SJCRH30 (cell line): ENCODE results near the gene SHH. TPM values are rescaled to one million over a fixed set of nuclear protein-coding genes. Genes with fewer than 3 reads are reported as not detected.

Experiments
- DNase-seq, 2 experiments: peaks; one replicate each; pipeline ENCODE4 v3.0.0-alpha.2; 2015 to 2020
- H3K27ac ChIP-seq: fragments of 250-450 bp; sonication (Bioruptor Pico); 2 replicates; pipeline ENCODE4 v1.5.1; 2020; ENCODE audit warnings: mild to moderate bottlenecking, moderate library complexity
- H3K27me3 ChIP-seq: fragments of 250-450 bp; sonication (Bioruptor Pico); 2 replicates; pipeline ENCODE4 v1.5.1; 2020; ENCODE audit warnings: mild to moderate bottlenecking, moderate library complexity
- H3K36me3 ChIP-seq: fragments of 250-450 bp; sonication (Bioruptor Pico); 2 replicates; pipeline ENCODE4 v1.5.1; 2020; ENCODE audit warnings: mild to moderate bottlenecking, moderate library complexity
- H3K4me1 ChIP-seq: fragments of 250-450 bp; sonication (Bioruptor Pico); 2 replicates; pipeline ENCODE4 v1.5.1; 2020; ENCODE audit warnings: mild to moderate bottlenecking, moderate library complexity
- H3K4me3 ChIP-seq: fragments of 250-450 bp; sonication (Bioruptor Pico); 2 replicates; pipeline ENCODE4 v1.5.1; 2020; ENCODE audit warnings: mild to moderate bottlenecking, moderate library complexity
- H3K9me3 ChIP-seq: fragments of 250-450 bp; sonication (Bioruptor Pico); replicated peaks from 2 replicates; pipeline ENCODE4 v1.5.1; 2020; ENCODE audit warnings: mild to moderate bottlenecking, moderate library complexity
- total RNA-seq: library from RNA; depleted of rRNA; stranded (reverse); fragments of >200 nt; shearing (Covaris generic); gene quantifications from 2 replicates; pipeline ENCODE4 v1.2.3, GENCODE V29; 2014

Gene SHH
- total RNA-seq, 1 experiment from 2014 or later = not detected

DNA sequence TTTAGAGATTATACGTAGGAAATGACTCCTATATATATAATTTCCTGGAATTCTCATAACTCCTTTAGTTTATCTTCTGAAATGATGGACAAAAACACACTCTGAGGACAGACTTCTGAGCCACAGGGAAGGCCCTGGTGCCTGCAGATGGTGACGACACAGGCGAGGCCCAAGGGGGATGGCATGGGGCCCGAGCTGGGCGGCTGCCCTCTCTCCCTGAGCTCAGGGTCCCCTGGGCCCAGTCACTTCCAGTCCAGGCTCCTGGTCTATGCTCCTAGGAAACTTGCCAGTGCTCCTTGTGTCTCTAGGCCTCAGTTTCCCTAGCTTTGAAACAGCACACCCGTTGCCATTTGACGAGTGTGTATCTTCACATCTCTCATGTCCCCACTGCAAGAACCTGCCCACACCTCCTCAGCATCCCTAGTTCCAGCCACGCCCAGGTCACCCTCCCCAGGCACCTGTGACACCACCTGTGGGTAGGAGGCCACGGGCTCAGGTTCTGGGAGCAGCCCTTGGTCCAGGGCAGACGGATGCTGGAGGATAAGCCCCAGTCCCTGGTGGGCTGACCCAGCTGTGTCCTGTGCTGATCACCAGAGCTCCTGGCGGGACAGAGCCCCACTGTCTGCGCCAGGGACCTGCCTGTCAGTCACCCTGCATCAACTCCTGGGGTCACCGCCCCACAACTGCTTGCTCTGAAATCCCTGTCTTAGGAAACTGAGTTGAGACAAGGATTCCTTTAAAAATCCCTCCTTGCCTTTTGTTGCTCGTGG, 23.4 kb upstream of the SHH start:
- no peak for DNase-seq
- H3K36me3 ChIP-seq = no peaks in the 10 kb centered on the region
- H3K27me3 ChIP-seq = peaks cover 45% of the 10 kb centered on the region
- no peak overlapping the region for H3K27ac ChIP-seq
- H3K9me3 ChIP-seq = no peaks in the 10 kb centered on the region
- H3K4me1 ChIP-seq = no peaks in the 10 kb centered on the region
- no peak overlapping the region for H3K4me3 ChIP-seq

GRCh38 chr7:155834486-155835048, 22.3 kb upstream of the SHH start:
- peaks cover 40% of the 10 kb centered on the region; the same call in 1 of the 2 replicates for H3K27me3 ChIP-seq
- no peak for DNase-seq
- no peaks in the 10 kb centered on the region for H3K9me3 ChIP-seq
- no peak overlapping the region for H3K4me3 ChIP-seq
- H3K27ac ChIP-seq = no peak overlapping the region
- H3K36me3 ChIP-seq = no peaks in the 10 kb centered on the region
- no peaks in the 10 kb centered on the region for H3K4me1 ChIP-seq

DNA sequence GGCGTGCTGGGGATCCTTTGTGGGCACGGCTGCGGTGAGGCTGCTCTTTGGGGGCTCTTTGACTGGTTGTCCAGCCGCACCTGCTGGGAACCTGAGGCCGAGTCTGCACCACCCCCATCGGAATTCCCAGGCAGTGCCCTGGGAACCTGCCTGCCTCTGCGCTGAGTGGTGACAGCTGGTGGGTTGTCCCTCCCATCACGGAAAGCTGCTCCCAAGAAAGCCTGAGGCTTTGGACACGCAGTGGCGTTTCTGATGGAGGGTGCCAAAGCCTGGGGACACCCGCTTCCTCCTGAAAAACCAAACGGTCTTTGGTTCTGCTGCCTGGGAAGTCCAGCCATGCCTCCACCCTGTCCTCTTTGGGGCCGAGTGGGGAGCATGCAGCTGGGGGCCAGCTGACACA, 21.4 kb upstream of the SHH start:
- no peaks in the 10 kb centered on the region for H3K36me3 ChIP-seq
- no peak overlapping the region for H3K4me3 ChIP-seq

GRCh38 chr7:155832581-155832981, 20.3 kb upstream of the SHH start:
- Histone ChIP-seq H3K27me3 (peaks cover 37% of the 10 kb centered on the region; the same call in 1 of the 2 replicates), H3K36me3 (no peaks in the 10 kb centered on the region), H3K27ac (no peak overlapping the region), H3K9me3 (no peaks in the 10 kb centered on the region), H3K4me1 (no peaks in the 10 kb centered on the region), H3K4me3 (no peak overlapping the region)
- DNase-seq = no peak

More for the DNA sequence above, 21.4 kb upstream of the SHH start:
- Histone ChIP-seq H3K27me3 (peaks cover 40% of the 10 kb centered on the region; the same call in 1 of the 2 replicates), H3K9me3 (no peaks in the 10 kb centered on the region), H3K4me1 (no peaks in the 10 kb centered on the region), H3K27ac (no peak overlapping the region)
- no peak for DNase-seq

- H3K4me1 ChIP-seq = no peaks in the 10 kb centered on the region
- H3K4me3 ChIP-seq = no peak overlapping the region
- DNase-seq = no peak
- H3K36me3 ChIP-seq = no peaks in the 10 kb centered on the region
- H3K27ac ChIP-seq = no peak overlapping the region
- peaks cover 43% of the 10 kb centered on the region; the same call in 1 of the 2 replicates for H3K27me3 ChIP-seq
- H3K9me3 ChIP-seq = no peaks in the 10 kb centered on the region
These were observed 19.7 kb upstream of the SHH start for GRCh38 chr7:155831807-155832524.

DNA sequence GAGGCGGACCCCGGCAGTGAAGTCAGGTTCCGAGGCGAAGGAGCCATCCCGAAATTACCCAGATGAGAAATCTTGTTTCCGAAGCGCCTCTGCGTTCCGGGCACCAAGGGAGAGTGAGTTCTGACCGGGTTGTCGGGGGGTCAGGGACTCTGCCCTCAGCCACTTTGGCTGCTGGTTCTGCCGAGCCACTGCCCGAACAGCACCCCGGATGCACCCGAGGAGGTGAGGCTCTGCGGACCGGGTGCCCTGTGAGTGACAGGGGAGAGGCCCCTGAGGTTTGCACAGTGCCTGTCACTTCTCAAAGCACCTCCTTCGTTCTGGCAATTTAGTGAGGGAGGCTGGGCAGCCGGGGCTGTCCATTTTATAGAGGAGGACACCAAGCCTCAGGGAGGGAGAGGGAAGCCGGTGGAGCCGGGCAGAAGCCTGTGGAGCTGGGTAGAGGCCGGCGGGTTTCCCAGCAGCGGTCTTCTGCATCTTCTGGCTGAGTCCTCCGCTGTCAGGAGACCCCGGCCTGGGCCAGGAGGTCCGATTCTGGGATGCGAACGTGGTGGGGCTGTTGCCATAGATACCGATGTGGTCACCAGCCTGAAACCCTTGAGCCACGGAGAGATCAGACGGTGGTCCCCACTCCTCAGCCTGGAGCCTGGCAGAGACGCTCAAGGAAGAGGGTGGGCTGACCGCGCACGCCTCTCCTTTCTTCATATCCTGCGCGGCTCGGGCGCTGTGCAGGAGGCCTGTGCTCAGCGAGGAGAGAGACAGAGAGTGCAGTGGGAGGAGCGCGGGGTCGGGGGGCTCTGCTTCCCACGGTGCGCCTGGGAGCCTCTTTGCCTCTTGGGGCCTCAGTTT, 18.9 kb upstream of the SHH start:
- H3K27ac ChIP-seq = no peak overlapping the region
- H3K4me3 ChIP-seq = no peak overlapping the region
- no peaks in the 10 kb centered on the region for H3K9me3 ChIP-seq
- H3K27me3 ChIP-seq = peaks cover 36% of the 10 kb centered on the region; the same call in 1 of the 2 replicates
- no peak for DNase-seq
- H3K36me3 ChIP-seq = no peaks in the 10 kb centered on the region
- no peaks in the 10 kb centered on the region for H3K4me1 ChIP-seq

GRCh38 chr7:155829796-155830470, 17.7 kb upstream of the SHH start:
- no peak overlapping the region for H3K4me3 ChIP-seq
- DNase-seq = no peak
- peaks cover 31% of the 10 kb centered on the region; the same call in 1 of the 2 replicates for H3K27me3 ChIP-seq

GRCh38 chr7:155825336-155825735, 13.1 kb upstream of the SHH start:
- peaks cover 18% of the 10 kb centered on the region; the same call in 1 of the 2 replicates for H3K27me3 ChIP-seq
- no peaks in the 10 kb centered on the region for H3K36me3 ChIP-seq
- no peak overlapping the region for H3K27ac ChIP-seq
- DNase-seq = no peak
- H3K4me1 ChIP-seq = no peaks in the 10 kb centered on the region
- no peaks in the 10 kb centered on the region for H3K9me3 ChIP-seq
- no peak overlapping the region for H3K4me3 ChIP-seq

More at GRCh38 chr7:155829796-155830470, 17.7 kb upstream of the SHH start:
- no peaks in the 10 kb centered on the region for H3K4me1 ChIP-seq
- H3K27ac ChIP-seq = no peak overlapping the region
- no peaks in the 10 kb centered on the region for H3K36me3 ChIP-seq
- no peaks in the 10 kb centered on the region for H3K9me3 ChIP-seq

DNA sequence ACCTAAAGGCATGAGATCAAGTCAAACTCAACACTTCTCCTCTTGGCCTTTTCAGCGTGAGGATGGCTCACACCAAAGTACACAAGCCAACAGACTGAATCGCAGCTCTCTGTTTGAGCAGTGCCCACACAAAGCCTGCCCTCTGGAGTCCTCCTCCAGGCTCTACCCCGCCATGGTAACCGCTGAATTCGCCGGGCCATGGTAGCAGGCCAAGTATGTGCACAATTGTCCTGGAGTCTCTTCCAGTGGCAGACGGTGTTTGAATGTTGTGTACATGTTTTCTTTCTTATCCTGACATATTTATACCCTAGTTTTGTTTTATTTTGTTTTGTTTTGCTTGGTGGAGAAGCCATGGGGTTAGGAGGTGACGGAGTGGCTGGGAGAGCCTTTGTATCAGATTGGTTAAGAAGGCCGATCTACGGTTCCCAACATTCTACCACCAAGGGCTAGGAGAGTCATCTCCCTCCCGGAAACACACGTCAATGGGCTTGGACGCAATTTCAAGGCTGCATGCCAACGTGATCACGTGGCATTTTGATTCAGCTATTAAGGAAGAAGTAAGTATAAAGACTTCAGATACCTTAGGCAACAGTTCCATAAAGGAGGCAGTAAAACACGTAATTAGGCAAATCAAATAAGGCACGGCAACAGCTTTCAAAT, 12.1 kb upstream of the SHH start:
- Histone ChIP-seq H3K9me3 (no peaks in the 10 kb centered on the region), H3K27ac (no peak overlapping the region), H3K27me3 (peaks cover 18% of the 10 kb centered on the region; the same call in 1 of the 2 replicates), H3K36me3 (no peaks in the 10 kb centered on the region), H3K4me3 (no peak overlapping the region), H3K4me1 (no peaks in the 10 kb centered on the region)
- no peak for DNase-seq

- no peaks in the 10 kb centered on the region for H3K4me1 ChIP-seq
- DNase-seq = no peak
- no peaks in the 10 kb centered on the region for H3K36me3 ChIP-seq
These were observed 9.6 kb upstream of the SHH start for GRCh38 chr7:155821851-155822250.

GRCh38 chr7:155820788-155821187, 8.5 kb upstream of the SHH start:
- H3K4me3 ChIP-seq = no peak overlapping the region
- DNase-seq = no peak
- H3K27ac ChIP-seq = no peak overlapping the region
- no peaks in the 10 kb centered on the region for H3K9me3 ChIP-seq
- no peaks in the 10 kb centered on the region for H3K4me1 ChIP-seq
- H3K36me3 ChIP-seq = no peaks in the 10 kb centered on the region
- peaks cover 14% of the 10 kb centered on the region for H3K27me3 ChIP-seq

More at GRCh38 chr7:155821851-155822250, 9.6 kb upstream of the SHH start:
- Histone ChIP-seq H3K9me3 (no peaks in the 10 kb centered on the region), H3K27ac (no peak overlapping the region), H3K4me3 (no peak overlapping the region), H3K27me3 (peaks cover 11% of the 10 kb centered on the region; the same call in 1 of the 2 replicates)

DNA sequence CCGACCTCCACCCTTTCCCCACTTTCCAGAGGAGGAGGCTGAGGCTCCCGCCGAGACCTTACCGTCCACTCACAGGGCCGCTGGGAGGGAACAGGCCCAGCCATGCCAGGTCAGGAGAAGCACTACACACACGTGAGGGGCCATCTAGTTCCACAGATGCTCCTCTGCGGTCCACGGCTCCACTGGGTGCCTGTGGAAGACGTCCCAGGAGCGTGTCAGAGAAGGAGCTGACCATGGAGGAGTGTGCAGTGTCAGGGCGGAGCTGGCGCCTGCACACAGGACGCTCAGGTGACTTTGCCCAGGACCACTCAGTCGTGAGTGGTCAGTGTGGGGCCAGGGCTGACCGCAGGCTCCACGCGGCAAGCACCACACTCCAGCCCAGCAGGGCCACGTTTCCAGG, 8.0 kb upstream of the SHH start:
- Histone ChIP-seq H3K4me1 (no peaks in the 10 kb centered on the region), H3K36me3 (no peaks in the 10 kb centered on the region), H3K27ac (no peak overlapping the region), H3K9me3 (no peaks in the 10 kb centered on the region), H3K4me3 (no peak overlapping the region), H3K27me3 (peaks cover 20% of the 10 kb centered on the region)
- no peak for DNase-seq

DNA sequence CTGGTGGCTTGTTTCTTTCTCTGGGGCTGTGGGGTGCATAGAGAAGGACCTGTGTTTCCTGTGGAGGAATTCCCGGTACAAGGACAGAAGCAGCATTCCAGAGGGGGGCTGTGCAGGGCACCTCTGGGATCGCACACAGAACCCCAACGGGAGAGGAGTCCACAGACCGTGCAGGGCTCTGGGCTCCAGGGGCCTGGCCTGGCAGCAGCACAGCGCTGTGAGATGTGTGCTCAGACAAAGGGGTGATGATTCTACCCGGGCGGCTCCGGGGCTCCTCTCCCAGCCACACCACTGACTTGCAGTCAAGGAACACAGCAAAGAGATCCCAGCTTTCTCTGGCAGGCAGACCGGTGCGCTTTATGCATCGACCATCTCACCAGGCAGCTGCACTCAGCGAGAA, 6.9 kb upstream of the SHH start:
- Histone ChIP-seq H3K27me3 (peaks cover 16% of the 10 kb centered on the region), H3K9me3 (no peaks in the 10 kb centered on the region), H3K4me3 (no peak overlapping the region), H3K27ac (no peak overlapping the region), H3K4me1 (no peaks in the 10 kb centered on the region), H3K36me3 (no peaks in the 10 kb centered on the region)
- DNase-seq = no peak

DNA sequence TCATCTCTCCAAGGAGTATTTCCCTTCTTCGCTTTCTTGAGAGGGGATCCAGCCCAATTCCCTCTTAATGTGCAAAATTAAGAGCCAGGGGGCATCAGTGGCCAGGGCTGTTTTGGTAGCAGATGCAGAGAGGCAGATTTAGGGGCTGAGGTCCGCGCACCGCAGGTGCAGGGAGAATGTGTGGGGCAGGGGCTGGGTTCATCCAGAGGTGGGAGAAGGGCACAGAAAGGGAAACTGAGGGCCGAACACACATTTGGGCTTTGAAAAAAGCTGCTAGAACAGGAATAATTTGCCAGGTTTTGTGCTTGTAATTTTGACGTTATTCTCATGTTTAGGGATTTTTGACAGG, 6.5 kb upstream of the SHH start:
- H3K27me3 ChIP-seq = peaks cover 16% of the 10 kb centered on the region
- no peaks in the 10 kb centered on the region for H3K4me1 ChIP-seq
- no peak overlapping the region for H3K27ac ChIP-seq
- no peaks in the 10 kb centered on the region for H3K9me3 ChIP-seq
- no peak for DNase-seq
- no peak overlapping the region for H3K4me3 ChIP-seq
- H3K36me3 ChIP-seq = no peaks in the 10 kb centered on the region
